GM23338 (cell line): Measurements from ENCODE around the gene TPM3. TPM values are rescaled to one million over a fixed set of nuclear protein-coding genes. Genes with fewer than 3 reads are reported as not detected.

ENCODE experiments used
- ATAC-seq: fragments of 200-7000 bp; cut with Tn5 transposase; 3 replicates; pipeline ENCODE4 v1.9.1; 2020
- DNase-seq: peaks from one replicate; pipeline ENCODE4 v3.0.0-alpha.2; 2015; ENCODE audit warnings: low spot score
- H2AFZ ChIP-seq: fragments of 200-600 bp; sonication (generic); 2 replicates; pipeline ENCODE4 v1.8.0; 2016; ENCODE audit warnings: antibody characterized with exemption, mild to moderate bottlenecking, moderate library complexity
- H3F3A ChIP-seq: fragments of 200-600 bp; sonication (generic); replicated peaks from 2 replicates; pipeline ENCODE4 v1.8.0; 2017; ENCODE audit warnings: antibody characterized with exemption, mixed run types, low read depth
- H3K27ac ChIP-seq: fragments of 200-600 bp; sonication (generic); 2 replicates; pipeline ENCODE4 v1.6.1; 2016; ENCODE audit warnings: low read depth
- H3K27me3 ChIP-seq: fragments of 200-600 bp; sonication (generic); 2 replicates; pipeline ENCODE4 v1.8.0; 2016; ENCODE audit warnings: mild to moderate bottlenecking, mixed run types, moderate library complexity; ENCODE audit not compliant: insufficient read depth
- H3K36me3 ChIP-seq: fragments of 200-600 bp; sonication (generic); 2 replicates; pipeline ENCODE4 v1.8.0; 2016; ENCODE audit warnings: mild to moderate bottlenecking; ENCODE audit not compliant: insufficient read depth
- H3K4me1 ChIP-seq: fragments of 200-600 bp; sonication (generic); 2 replicates; pipeline ENCODE4 v1.8.0; 2016; ENCODE audit warnings: mild to moderate bottlenecking, moderate library complexity; ENCODE audit not compliant: insufficient read depth
- H3K4me2 ChIP-seq: fragments of 200-600 bp; sonication (generic); 2 replicates; pipeline ENCODE4 v1.7.1; 2017; ENCODE audit warnings: mixed run types
- H3K4me3 ChIP-seq: fragments of 200-600 bp; sonication (generic); 2 replicates; pipeline ENCODE4 v1.6.1; 2016; ENCODE audit warnings: mixed run types
- H3K79me2 ChIP-seq: fragments of 200-600 bp; sonication (generic); replicated peaks from 2 replicates; pipeline ENCODE4 v1.8.0; 2017; ENCODE audit warnings: mild to moderate bottlenecking; ENCODE audit not compliant: insufficient read depth
- H3K9me2 ChIP-seq: fragments of 200-600 bp; sonication (generic); 2 replicates; pipeline ENCODE4 v1.8.0; 2017; ENCODE audit not compliant: insufficient read depth
- H4K20me1 ChIP-seq: fragments of 200-600 bp; sonication (generic); replicated peaks from 2 replicates; pipeline ENCODE4 v1.8.0; 2017; ENCODE audit warnings: mild to moderate bottlenecking; ENCODE audit not compliant: insufficient read depth
- H3K27ac Mint-ChIP-seq: 2 replicates; pipeline ENCODE4 v1.8.0; 2020; ENCODE audit warnings: inconsistent platforms, mild to moderate bottlenecking, moderate library complexity, mixed read lengths
- H3K27me3 Mint-ChIP-seq: 3 replicates; pipeline ENCODE4 v1.8.0; 2022; ENCODE audit warnings: low read depth, mild to moderate bottlenecking, moderate library complexity, mixed read lengths, inconsistent platforms; ENCODE audit not compliant: insufficient read depth, poor library complexity
- H3K36me3 Mint-ChIP-seq: 3 replicates; pipeline ENCODE4 v1.8.0; 2021; ENCODE audit warnings: low read depth, mild to moderate bottlenecking, inconsistent platforms, moderate library complexity, mixed read lengths
- H3K4me1 Mint-ChIP-seq: 3 replicates; pipeline ENCODE4 v1.8.0; 2020; ENCODE audit warnings: mild to moderate bottlenecking, inconsistent platforms, mixed read lengths
- H3K4me3 Mint-ChIP-seq: 3 replicates; pipeline ENCODE4 v1.8.0; 2021; ENCODE audit warnings: moderate library complexity, mild to moderate bottlenecking, inconsistent platforms, mixed read lengths
- H3K9me3 Mint-ChIP-seq: 3 replicates; pipeline ENCODE4 v1.8.0; 2020; ENCODE audit warnings: moderate library complexity, mild to moderate bottlenecking, inconsistent platforms, mixed read lengths
- CTCF ChIP-seq, 2 experiments: fragments of 200-600 bp in 1 of 2; sonication (generic) in 1 of 2; conservative IDR thresholded peaks; 2 replicates each; pipeline versions ENCODE4 v1.5.1 to v1.6.1; 2016 to 2017; ENCODE audit warnings: antibody characterized with exemption in 2 of 2, low read depth in 2 of 2, mild to moderate bottlenecking in 2 of 2, moderate library complexity in 1 of 2
- ETS1 ChIP-seq: IDR thresholded peaks from 2 replicates; pipeline ENCODE4 v1.6.1; 2016; ENCODE audit warnings: antibody characterized with exemption
- EZH2 ChIP-seq: fragments of 200-600 bp; sonication (generic); IDR thresholded peaks from one replicate; pipeline ENCODE4 v1.8.0; 2017; ENCODE audit warnings: antibody characterized with exemption, mild to moderate bottlenecking, low read depth; ENCODE audit not compliant: unreplicated experiment
- EZH2phosphoT487 ChIP-seq: fragments of 200-600 bp; sonication (generic); IDR thresholded peaks from one replicate; pipeline ENCODE4 v1.8.1; 2018; ENCODE audit warnings: antibody characterized with exemption; ENCODE audit not compliant: unreplicated experiment
- JUNB ChIP-seq: IDR thresholded peaks from one replicate; pipeline ENCODE4 v1.6.1; 2016; ENCODE audit warnings: antibody characterized with exemption; ENCODE audit not compliant: unreplicated experiment
- NANOG ChIP-seq: IDR thresholded peaks from 2 replicates; pipeline ENCODE4 v1.6.1; 2016; ENCODE audit warnings: antibody characterized with exemption, borderline replicate concordance
- POLR2AphosphoS5 ChIP-seq: IDR thresholded peaks from 2 replicates; pipeline ENCODE4 v1.6.1; 2016; ENCODE audit warnings: antibody characterized with exemption, low read depth
- REST ChIP-seq: IDR thresholded peaks from one replicate; pipeline ENCODE4 v1.6.1; 2018; ENCODE audit warnings: antibody characterized with exemption; ENCODE audit not compliant: unreplicated experiment
- STAT1 ChIP-seq: IDR thresholded peaks from one replicate; pipeline ENCODE4 v1.6.1; 2016; ENCODE audit warnings: antibody characterized with exemption; ENCODE audit not compliant: unreplicated experiment
- ZNF331 ChIP-seq: fragments of 250-450 bp; sonication (Bioruptor Pico); IDR thresholded peaks from 2 replicates; pipeline ENCODE4 v1.5.0; 2020; ENCODE audit warnings: low read depth, mild to moderate bottlenecking, moderate library complexity
- polyA plus RNA-seq: library from polyadenylated mRNA; unstranded; fragments of >200 nt; fragmentation: Nextera tagmentation; extraction: Ambion mirVana; gene quantifications from 2 replicates; pipeline ENCODE4 v1.2.1, GENCODE V29; 2016
- total RNA-seq: library from RNA; depleted of rRNA; stranded (reverse); fragments of >200 nt; shearing (Covaris generic); gene quantifications from 2 replicates; pipeline ENCODE4 v1.2.3, GENCODE V29; 2014

Gene TPM3
- total and polyA plus RNA-seq, 2 experiments from 2014 or later: 544 to 747 TPM

- no peak for TF ChIP-seq ETS1
- no peak for TF ChIP-seq STAT1
- no peak for TF ChIP-seq ZNF331 (CRISPR knock-in tag)
- TF ChIP-seq REST: no peak
These were observed 32.3 kb downstream of the TPM3 start (continued) for GRCh38 chr1:154159554-154159953.

GRCh38 chr1:154158307-154159125 lies 33.4 kb downstream of the TPM3 start:
- no peak overlapping the region for H2AFZ ChIP-seq
- no peaks in the 10 kb centered on the region for H3K27me3 ChIP-seq
- H3K27me3 Mint-ChIP-seq: peaks cover 5% of the 10 kb centered on the region
- no peaks in the 10 kb centered on the region for H3K9me2 ChIP-seq
- H3K4me2 ChIP-seq: no peak overlapping the region
- peak overlapping the region; percentile 81 for H3K27ac ChIP-seq
- no peaks in the 10 kb centered on the region for H3K9me3 Mint-ChIP-seq
- peaks cover 11% of the 10 kb centered on the region for H3K4me1 ChIP-seq
- peaks cover 34% of the 10 kb centered on the region for H3K79me2 ChIP-seq
- H3K4me1 Mint-ChIP-seq: peaks cover 32% of the 10 kb centered on the region
- H3K4me3 Mint-ChIP-seq: no peak overlapping the region
- H3F3A ChIP-seq: peaks cover 27% of the 10 kb centered on the region; the same call in 1 of the 2 replicates
- peak overlapping the region; percentile 20; the same call in 1 of the 2 replicates for H3K27ac Mint-ChIP-seq
- peaks cover 71% of the 10 kb centered on the region for H3K36me3 ChIP-seq
- no peak overlapping the region for H3K4me3 ChIP-seq
- peaks cover 35% of the 10 kb centered on the region for H4K20me1 ChIP-seq
- no peak for ATAC-seq
- no peak for DNase-seq
- H3K36me3 Mint-ChIP-seq: peaks cover 76% of the 10 kb centered on the region
- TF ChIP-seq CTCF (conservative IDR thresholded peaks at IDR 0.05; ENCODE audit: low read depth in 2 of 2): no peak
- TF ChIP-seq NANOG: no peak
- no peak for TF ChIP-seq JUNB
- TF ChIP-seq EZH2: no peak
- no peak for TF ChIP-seq ZNF331 (CRISPR knock-in tag)
- TF ChIP-seq EZH2phosphoT487: no peak
- no peak for TF ChIP-seq REST
- no peak for TF ChIP-seq POLR2AphosphoS5
- TF ChIP-seq STAT1: no peak
- no peak for TF ChIP-seq ETS1
